Measurements from ENCODE around the gene RNF225.
"Not testable (repeated sequence)": the region's sequence is repeated elsewhere in the genome, so short reads cannot be mapped to it uniquely, and the experiment has no call there.

Gene RNF225

DNA sequence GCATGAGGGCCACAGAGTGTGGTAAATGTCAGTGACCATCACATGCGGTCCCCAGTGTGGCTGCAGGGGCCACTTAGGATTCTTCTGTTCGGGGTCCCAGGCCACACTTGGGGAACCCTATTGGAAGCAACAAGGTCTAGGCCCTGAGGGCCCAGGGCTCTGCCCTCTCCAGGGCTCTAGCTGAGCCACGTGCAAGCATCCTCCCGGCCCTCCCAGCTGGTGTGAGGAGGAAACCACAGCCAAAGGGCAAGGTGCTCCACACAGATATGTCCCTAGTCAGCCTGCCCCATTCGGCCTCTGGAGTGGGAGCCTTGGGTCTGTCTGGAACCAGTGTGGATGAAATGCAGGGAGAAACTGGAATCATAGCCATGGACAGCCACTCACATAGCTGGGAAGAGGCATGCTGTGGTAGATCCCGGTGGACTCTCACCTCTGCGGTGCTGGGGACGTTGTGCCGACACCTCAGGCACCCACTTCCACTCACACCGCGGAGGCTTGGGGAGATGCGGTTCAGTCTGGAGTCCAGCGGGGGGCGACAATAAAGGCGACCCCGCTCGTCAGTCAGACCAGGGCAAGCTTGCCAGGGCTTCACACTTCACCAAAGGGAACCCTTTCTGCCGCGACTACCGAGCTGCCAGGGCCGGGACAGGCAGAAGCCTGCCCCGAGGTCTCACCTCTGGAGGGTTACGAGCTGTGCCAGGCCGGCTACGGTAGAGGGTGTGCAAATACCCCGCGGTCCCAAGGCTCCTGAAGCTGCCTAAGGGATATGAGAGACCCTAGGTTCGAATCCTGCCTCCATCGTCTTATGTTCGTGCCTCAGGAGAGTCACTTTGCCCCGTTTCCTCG, 28.6 kb upstream of the RNF225 start:
- TF ChIP-seq, protein P1, sequence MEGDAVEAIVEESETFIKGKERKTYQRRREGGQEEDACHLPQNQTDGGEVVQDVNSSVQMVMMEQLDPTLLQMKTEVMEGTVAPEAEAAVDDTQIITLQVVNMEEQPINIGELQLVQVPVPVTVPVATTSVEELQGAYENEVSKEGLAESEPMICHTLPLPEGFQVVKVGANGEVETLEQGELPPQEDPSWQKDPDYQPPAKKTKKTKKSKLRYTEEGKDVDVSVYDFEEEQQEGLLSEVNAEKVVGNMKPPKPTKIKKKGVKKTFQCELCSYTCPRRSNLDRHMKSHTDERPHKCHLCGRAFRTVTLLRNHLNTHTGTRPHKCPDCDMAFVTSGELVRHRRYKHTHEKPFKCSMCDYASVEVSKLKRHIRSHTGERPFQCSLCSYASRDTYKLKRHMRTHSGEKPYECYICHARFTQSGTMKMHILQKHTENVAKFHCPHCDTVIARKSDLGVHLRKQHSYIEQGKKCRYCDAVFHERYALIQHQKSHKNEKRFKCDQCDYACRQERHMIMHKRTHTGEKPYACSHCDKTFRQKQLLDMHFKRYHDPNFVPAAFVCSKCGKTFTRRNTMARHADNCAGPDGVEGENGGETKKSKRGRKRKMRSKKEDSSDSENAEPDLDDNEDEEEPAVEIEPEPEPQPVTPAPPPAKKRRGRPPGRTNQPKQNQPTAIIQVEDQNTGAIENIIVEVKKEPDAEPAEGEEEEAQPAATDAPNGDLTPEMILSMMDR (conservative IDR thresholded peaks at IDR 0.05; ENCODE audit: low read length), result no peak
- no peak overlapping the region for H3K4me3 ChIP-seq (ENCODE audit: low read length)
- DNase-seq (ENCODE audit: low read depth), result no peak

DNA sequence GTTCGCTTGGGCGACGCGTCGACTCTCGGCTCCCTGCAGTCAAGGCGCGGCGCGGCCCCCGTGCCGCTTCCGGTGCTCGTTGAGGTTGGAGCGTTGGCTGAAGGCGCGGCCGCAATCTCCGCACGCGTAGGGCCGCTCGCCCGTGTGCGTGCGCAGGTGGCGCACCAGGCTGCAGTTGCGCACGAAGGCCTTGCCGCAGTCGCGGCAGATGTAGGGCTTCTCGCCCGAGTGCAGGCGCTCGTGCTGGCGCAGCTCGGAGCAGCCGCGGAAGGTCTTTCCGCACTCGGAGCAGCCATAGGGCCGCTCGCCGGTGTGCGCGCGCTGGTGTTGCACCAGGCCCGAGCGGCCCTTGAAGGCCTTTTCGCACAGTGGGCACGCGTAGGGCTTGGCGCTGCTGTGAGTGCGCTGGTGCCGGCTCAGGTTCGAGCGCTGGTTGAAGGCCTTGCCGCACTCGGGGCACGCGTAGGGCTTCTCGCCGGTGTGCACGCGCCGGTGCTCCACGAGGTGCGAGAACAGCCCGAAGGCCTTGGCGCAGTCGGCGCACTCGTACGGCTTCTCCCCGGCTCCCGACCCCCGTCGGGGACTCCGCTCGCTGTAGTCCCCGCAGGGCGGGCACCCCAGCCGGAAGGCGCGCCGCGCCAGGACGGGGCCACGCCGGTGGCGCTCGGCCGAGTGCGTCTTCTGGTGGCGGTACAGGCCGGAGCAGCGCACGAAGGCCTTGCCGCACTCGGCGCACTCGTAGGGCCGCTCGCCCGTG, 27.6 kb upstream of the RNF225 start:
- no peak for DNase-seq (ENCODE audit: low read depth)
- TF ChIP-seq, protein P1 (conservative IDR thresholded peaks at IDR 0.05; ENCODE audit: low read length), result no peak
- no peak overlapping the region for H3K4me3 ChIP-seq (ENCODE audit: low read length)

DNA sequence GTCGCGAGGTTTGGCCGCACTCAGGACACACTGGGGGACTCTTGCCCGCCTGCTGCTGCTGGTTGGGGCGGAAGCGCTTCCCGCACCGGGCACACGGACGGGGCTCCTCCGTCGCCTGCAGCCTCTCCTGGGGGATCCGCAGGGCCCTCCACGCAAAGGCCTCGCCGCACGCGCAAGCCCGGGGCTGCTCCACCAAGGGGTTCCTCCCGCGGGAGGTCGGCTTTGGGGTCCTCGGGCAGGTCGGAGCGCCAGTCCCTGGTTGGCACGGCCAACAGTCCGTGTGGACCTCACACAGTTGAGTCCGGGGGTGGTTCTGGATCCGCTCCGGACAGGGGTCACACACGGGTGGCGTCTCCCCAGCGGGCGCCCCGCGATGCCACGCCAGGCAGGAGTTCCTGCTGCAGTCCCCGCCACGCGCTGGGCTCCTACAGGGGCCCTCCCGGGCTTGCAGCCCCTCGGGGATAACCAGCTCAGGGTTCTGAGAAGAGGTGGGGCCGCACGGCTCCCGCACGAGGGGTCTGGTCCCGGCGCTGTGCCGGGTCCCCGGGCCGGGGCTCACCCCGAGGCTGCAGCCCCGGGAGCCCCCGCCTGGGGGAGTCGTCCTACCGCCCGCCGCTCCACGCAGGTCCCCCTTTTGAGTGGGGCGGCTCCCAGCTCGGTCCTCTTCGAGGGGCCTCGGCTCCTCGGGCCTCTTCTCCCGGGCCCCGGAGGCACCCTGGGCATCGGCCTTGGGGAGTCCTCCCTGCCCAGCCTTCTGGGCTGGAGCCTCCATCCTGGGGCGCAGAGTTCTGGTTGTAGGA, 26.7 kb upstream of the RNF225 start:
- TF ChIP-seq, protein P1 (conservative IDR thresholded peaks at IDR 0.05; ENCODE audit: low read length), result no peak
- no peak overlapping the region for H3K4me3 ChIP-seq (ENCODE audit: low read length)
- no peak for DNase-seq (ENCODE audit: low read depth)

DNA sequence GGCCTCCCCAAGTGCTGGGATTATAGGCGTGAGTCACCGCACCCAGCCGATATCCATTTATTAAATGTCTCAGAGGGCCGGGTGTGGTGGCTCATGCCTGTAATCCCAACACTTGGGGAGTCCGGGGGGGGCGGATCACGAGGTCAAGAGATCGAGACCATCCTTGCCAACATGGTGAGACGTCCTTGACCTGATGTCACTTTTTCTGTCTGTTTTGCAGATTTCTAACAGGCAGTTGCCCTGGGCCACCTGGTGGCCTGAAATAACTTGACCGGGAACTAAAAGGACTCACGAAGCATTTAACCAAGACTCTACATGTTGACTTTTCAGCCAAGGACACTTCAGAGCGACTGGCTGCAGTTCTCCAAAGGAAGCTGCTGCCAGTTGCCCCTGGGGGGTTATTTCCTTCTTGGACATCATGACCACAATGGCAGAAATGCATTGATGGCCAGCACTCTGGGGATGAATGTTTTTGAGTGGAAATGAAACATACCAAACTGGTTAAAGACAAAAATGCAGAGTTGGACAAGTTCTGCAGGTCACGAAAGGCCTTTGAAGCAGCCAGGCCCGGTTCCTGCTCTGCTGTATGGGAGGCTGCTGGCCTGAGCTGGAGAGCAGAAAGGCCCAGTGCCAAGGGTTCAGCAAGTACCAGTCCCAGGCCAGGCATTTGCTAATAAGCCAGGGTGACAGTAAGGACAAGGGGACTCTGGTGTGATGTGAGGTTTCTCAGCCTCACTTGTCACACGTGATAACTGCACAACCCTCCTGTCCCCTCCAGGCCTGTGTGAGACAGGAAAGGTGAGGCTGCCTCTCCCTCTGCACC, 22.9 kb upstream of the RNF225 start:
- no peak overlapping the region for H3K4me3 ChIP-seq (ENCODE audit: low read length)
- no peak for DNase-seq (ENCODE audit: low read depth)
- TF ChIP-seq, protein P1 (conservative IDR thresholded peaks at IDR 0.05; ENCODE audit: low read length), result no peak

DNA sequence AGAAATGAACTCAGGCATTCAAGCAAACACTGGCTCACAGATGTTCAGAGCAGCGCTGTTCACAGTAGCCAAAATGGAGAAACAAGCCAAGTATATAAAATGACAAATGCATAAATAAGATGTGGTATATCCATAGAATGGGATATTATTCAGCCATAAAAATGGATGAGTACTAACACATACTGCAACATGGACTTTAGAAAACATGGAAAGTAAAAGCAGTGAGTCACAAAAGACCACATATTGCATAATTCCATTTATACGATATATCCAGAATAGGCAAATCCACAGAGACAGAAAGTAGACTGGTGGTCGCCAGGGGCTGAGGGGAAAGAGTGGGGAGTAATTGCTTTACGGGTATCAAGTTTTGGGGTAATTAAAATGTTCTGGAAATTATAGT, 21.3 kb upstream of the RNF225 start:
- DNase-seq (ENCODE audit: low read depth), result no peak
- TF ChIP-seq, protein P1 (conservative IDR thresholded peaks at IDR 0.05; ENCODE audit: low read length), result no peak
- no peak overlapping the region for H3K4me3 ChIP-seq (ENCODE audit: low read length)

DNA sequence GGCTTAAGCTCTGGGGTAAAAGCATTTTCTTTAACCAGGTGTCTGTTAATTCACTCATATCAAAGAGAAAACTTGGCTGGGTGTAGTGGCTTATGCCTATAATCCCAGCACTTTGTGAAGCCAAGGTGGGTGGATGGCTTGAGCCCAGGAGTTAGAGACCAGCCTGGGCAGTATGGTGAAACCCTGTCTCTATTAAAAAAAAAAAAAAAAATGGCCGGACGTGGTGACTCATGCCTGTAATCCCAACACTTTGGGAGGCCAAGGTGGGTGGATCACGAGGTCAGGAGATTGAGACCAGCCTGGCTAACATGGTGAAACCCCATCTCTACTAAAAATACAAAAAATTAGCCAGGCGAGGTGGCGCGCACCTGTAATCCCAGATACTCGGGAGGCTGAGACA, 18.7 kb upstream of the RNF225 start:
- not testable (repeated sequence) for H3K4me3 ChIP-seq (ENCODE audit: low read length); DNase-seq (ENCODE audit: low read depth)

Measured in AG10803 (cell line).